Right atrium auricular region (tissue), 2 donors: ENCODE measurements around the gene BORCS5. TPM values are rescaled to one million over a fixed set of nuclear protein-coding genes. Genes with fewer than 3 reads are reported as not detected.
"Not testable (repeated sequence)": the region's sequence is repeated elsewhere in the genome, so short reads cannot be mapped to it uniquely, and the experiment has no call there.

Experiments
- DNase-seq: peaks from one replicate; pipeline ENCODE4 v3.0.0-alpha.2; 2019; ENCODE audit warnings: low spot score
- H3K27ac ChIP-seq, 2 donors: fragments of 200-600 bp; sonication (generic); 1 replicate in 1 of 2; 2 replicates in 1 of 2; pipeline ENCODE4 v1.5.1; 2016 to 2019
- H3K27me3 ChIP-seq, 2 donors: fragments of 200-600 bp; sonication (generic); one replicate each; pipeline versions ENCODE4 v1.5.1 to v1.6.0; 2017 to 2019
- H3K36me3 ChIP-seq: fragments of 200-600 bp; sonication (generic); one replicate; pipeline ENCODE4 v1.5.1; 2016
- H3K4me1 ChIP-seq, 2 donors: fragments of 200-600 bp; sonication (generic); one replicate each; pipeline versions ENCODE4 v1.5.1 to v1.6.0; 2017 to 2019
- H3K4me3 ChIP-seq, 2 donors: fragments of 200-600 bp; sonication (generic); 1 replicate in 1 of 2; 2 replicates in 1 of 2; pipeline ENCODE4 v1.5.1; 2017 to 2019; ENCODE audit warnings: mild to moderate bottlenecking in 1 of 2, moderate library complexity in 1 of 2
- H3K9me3 ChIP-seq, 2 donors: fragments of 200-600 bp; sonication (generic); one replicate each; pipeline ENCODE4 v1.5.1; 2019
- total RNA-seq, 2 donors: library from RNA; depleted of rRNA; stranded (reverse); fragments of >200 nt; gene quantifications; one replicate each; pipeline ENCODE4 v1.1.0, GENCODE V29; 2016
- TF ChIP-seq, protein P1 (sequence below), 2 donors: fragments of 200-600 bp; sonication (generic); IDR thresholded peaks; one replicate each; pipeline ENCODE4 v1.5.1; 2019; ENCODE audit warnings: antibody characterized with exemption in 2 of 2

BORCS5 gene
- total RNA-seq, 2 donors from 2014 or later: 6.2 to 8.0 TPM

DNA sequence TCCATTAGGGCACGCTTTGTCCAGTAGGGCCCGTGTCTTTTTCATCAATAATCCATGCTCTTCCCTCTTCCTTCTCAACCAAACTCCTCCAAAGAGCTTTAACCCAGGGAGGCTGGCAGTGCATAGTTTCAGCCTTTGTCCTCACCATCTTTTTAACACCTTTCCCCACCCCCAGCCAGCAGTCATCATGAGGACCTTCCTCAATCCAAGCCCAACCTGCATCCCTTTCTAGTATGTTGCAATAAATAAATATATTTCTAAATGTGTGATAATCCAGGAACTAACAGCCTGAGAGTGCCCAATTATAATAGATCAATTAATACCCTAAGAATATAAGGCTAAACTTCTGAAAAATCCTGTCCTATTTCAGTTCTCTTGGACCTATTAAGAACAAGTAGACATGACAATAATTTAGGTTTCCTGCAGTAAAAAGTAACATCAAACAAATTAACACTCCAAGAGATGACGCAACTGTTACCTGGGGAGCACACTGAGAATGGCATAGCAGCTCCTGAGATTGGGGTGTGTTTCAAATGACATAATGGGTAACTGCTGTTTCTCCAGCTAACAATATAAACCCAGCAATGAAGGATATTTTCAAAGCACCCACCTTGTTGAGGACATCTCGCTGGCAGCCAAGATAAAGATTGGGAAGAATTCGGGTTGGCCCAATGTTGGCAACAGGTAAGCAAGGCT lies 143.2 kb downstream of the BORCS5 start:
- TF ChIP-seq, protein P1, sequence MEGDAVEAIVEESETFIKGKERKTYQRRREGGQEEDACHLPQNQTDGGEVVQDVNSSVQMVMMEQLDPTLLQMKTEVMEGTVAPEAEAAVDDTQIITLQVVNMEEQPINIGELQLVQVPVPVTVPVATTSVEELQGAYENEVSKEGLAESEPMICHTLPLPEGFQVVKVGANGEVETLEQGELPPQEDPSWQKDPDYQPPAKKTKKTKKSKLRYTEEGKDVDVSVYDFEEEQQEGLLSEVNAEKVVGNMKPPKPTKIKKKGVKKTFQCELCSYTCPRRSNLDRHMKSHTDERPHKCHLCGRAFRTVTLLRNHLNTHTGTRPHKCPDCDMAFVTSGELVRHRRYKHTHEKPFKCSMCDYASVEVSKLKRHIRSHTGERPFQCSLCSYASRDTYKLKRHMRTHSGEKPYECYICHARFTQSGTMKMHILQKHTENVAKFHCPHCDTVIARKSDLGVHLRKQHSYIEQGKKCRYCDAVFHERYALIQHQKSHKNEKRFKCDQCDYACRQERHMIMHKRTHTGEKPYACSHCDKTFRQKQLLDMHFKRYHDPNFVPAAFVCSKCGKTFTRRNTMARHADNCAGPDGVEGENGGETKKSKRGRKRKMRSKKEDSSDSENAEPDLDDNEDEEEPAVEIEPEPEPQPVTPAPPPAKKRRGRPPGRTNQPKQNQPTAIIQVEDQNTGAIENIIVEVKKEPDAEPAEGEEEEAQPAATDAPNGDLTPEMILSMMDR (IDR thresholded peaks at IDR 0.05): no peak
- Histone ChIP-seq H3K4me1 (peaks cover 0 to 12% of the 10 kb centered on the region in 2 donors), H3K9me3 (no peaks in the 10 kb centered on the region), H3K36me3 (peaks cover 8% of the 10 kb centered on the region), H3K27ac (no peak overlapping the region), H3K27me3 (no peaks in the 10 kb centered on the region), H3K4me3 (no peak overlapping the region)
- no peak for DNase-seq

DNA sequence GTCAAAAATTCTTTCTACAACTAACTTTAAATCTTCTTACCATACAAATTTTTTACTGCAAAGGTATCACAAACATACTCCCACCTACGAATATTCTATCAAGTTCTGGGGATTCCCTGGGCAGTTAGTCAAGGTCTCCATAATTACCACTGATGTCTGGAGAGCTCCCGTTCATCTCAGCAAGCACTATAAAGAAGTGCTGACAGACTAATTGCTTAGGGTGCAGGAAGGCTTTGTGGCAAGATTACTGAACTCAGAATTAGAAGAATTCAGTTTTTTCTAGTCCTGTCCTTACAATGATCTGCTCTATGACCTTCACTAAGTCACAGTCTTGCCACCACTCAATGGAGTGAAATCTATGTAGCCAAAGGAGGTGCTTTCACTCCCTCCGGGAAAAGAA lies 144.2 kb downstream of the BORCS5 start:
- no peaks in the 10 kb centered on the region for H3K27me3 ChIP-seq
- TF ChIP-seq, protein P1 (IDR thresholded peaks at IDR 0.05): no peak
- no peak overlapping the region for H3K4me3 ChIP-seq

DNA sequence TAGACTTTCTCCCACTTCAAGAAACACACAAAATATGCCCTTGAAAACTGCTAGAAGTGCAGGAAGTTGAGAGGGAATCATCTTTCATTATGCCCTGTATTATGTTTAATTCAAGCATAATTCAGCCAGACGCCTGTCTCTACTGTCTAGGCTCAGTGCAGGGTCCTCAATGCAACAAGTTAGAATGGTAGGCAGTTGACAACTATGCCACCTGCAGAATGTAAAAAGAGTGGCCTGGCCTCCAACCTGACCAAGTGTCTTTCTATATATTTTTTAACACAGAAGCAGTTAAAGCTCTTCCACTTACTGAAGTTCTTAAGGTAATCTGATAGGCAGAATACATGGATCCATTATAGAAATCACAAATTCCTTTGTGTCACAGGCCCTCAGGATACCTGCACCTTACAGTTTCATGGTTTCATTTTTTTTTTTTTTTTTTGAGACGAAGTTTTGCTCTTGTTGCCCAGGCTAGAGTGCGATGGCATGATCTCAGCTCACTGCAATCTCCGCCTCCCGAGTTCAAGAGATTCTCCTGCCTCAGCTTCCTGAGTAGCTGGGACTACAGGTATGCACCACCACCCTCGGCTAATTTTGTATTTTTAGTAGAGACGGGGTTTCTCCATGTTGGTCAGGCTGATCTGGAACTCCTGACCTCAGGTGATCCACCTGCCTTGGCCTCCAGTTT lies 145.4 kb downstream of the BORCS5 start:
- not testable (repeated sequence) for H3K36me3 ChIP-seq, H3K4me3 ChIP-seq, DNase-seq, H3K27me3 ChIP-seq, H3K27ac ChIP-seq, H3K9me3 ChIP-seq
- peaks cover 0 to 35% of the 10 kb centered on the region in 2 donors for H3K4me1 ChIP-seq

More for the DNA sequence above, 144.2 kb downstream of the BORCS5 start:
- DNase-seq: no peak
- Histone ChIP-seq H3K27ac (no peak overlapping the region), H3K4me1 (peaks cover 0 to 23% of the 10 kb centered on the region in 2 donors), H3K9me3 (no peaks in the 10 kb centered on the region), H3K36me3 (peaks cover 8% of the 10 kb centered on the region)

GRCh38 chr12:12502815-12503151 lies 145.9 kb downstream of the BORCS5 start:
- DNase-seq: no peak
- Histone ChIP-seq H3K27me3 (no peaks in the 10 kb centered on the region), H3K9me3 (no peaks in the 10 kb centered on the region), H3K4me1 (peaks cover 0 to 37% of the 10 kb centered on the region in 2 donors), H3K4me3 (no peak overlapping the region), H3K27ac (no peak overlapping the region), H3K36me3 (peaks cover 8% of the 10 kb centered on the region)
- TF ChIP-seq, protein P1 (IDR thresholded peaks at IDR 0.05): no peak

- Histone ChIP-seq H3K27me3 (no peaks in the 10 kb centered on the region), H3K4me3 (no peak overlapping the region), H3K9me3 (no peaks in the 10 kb centered on the region), H3K36me3 (peaks cover 8% of the 10 kb centered on the region), H3K27ac (no peak overlapping the region), H3K4me1 (peaks cover 0 to 39% of the 10 kb centered on the region in 2 donors)
- TF ChIP-seq, protein P1 (IDR thresholded peaks at IDR 0.05): no peak
- DNase-seq: no peak
Observed at GRCh38 chr12:12503384-12504078, 146.7 kb downstream of the BORCS5 start.
